DND-41 (cell line): Measurements from ENCODE around the gene GRAMD4.

Experiments used
- ATAC-seq: fragments of 200-7000 bp; cut with Tn5 transposase; 3 replicates; pipeline ENCODE4 v1.9.1; 2021; ENCODE audit warnings: low read depth; ENCODE audit not compliant: insufficient read depth
- DNase-seq: peaks from one replicate; pipeline ENCODE4 v3.0.0-alpha.2; 2020
- H2AFZ ChIP-seq: 2 replicates; pipeline ENCODE4 v1.6.0; 2012; ENCODE audit warnings: low read depth, low read length
- H3K27ac ChIP-seq: 2 replicates; pipeline ENCODE4 v1.5.1; 2012; ENCODE audit warnings: low read length, inconsistent platforms
- H3K27me3 ChIP-seq: fragments of 200-600 bp; sonication (generic); 2 replicates; pipeline ENCODE4 v1.6.0; 2012; ENCODE audit warnings: low read length, mild to moderate bottlenecking, inconsistent platforms; ENCODE audit not compliant: insufficient read depth, poor library complexity
- H3K36me3 ChIP-seq: 2 replicates; pipeline ENCODE4 v1.5.1; 2012; ENCODE audit warnings: low read length, inconsistent platforms; ENCODE audit not compliant: insufficient read depth
- H3K4me1 ChIP-seq: 2 replicates; pipeline ENCODE4 v1.5.1; 2012; ENCODE audit warnings: mild to moderate bottlenecking, low read length; ENCODE audit not compliant: insufficient read depth
- H3K4me2 ChIP-seq: 2 replicates; pipeline ENCODE4 v1.6.0; 2012; ENCODE audit warnings: mild to moderate bottlenecking, moderate library complexity, low read length, inconsistent platforms; ENCODE audit not compliant: insufficient read depth
- H3K4me3 ChIP-seq, 2 experiments: fragments of 200-600 bp in 1 of 2; shearing (Covaris generic) in 1 of 2; 2 replicates each; pipeline ENCODE4 v1.5.1; 2012 to 2016; ENCODE audit warnings: inconsistent platforms in 2 of 2, low read length in 2 of 2, mild to moderate bottlenecking in 2 of 2, low read depth in 1 of 2, moderate library complexity in 1 of 2
- H3K79me2 ChIP-seq: 2 replicates; pipeline ENCODE4 v1.6.0; 2012; ENCODE audit warnings: low read length, inconsistent platforms; ENCODE audit not compliant: insufficient read depth
- H3K9ac ChIP-seq: 2 replicates; pipeline ENCODE4 v1.6.0; 2012; ENCODE audit warnings: low read depth, mild to moderate bottlenecking, inconsistent platforms, low read length, moderate library complexity
- H3K9me3 ChIP-seq: 2 replicates; pipeline ENCODE4 v1.5.1; 2012; ENCODE audit warnings: low read length, moderate library complexity, mild to moderate bottlenecking, inconsistent platforms; ENCODE audit not compliant: insufficient read depth, severe bottlenecking
- H4K20me1 ChIP-seq: 2 replicates; pipeline ENCODE4 v1.6.0; 2012; ENCODE audit warnings: low read length; ENCODE audit not compliant: insufficient read depth
- EZH2 ChIP-seq: IDR thresholded peaks from 3 replicates; pipeline ENCODE4 v1.6.1; 2012; ENCODE audit warnings: borderline replicate concordance, low read depth, mild to moderate bottlenecking, moderate library complexity, low read length, inconsistent platforms; ENCODE audit not compliant: severe bottlenecking
- TF ChIP-seq, protein P1 (sequence below): IDR thresholded peaks from 2 replicates; pipeline ENCODE4 v1.5.1; 2012; ENCODE audit warnings: borderline replicate concordance, low read length, moderate library complexity, mild to moderate bottlenecking; ENCODE audit not compliant: poor library complexity, severe bottlenecking; ENCODE audit errors: extremely low read depth

GRAMD4 gene

DNA sequence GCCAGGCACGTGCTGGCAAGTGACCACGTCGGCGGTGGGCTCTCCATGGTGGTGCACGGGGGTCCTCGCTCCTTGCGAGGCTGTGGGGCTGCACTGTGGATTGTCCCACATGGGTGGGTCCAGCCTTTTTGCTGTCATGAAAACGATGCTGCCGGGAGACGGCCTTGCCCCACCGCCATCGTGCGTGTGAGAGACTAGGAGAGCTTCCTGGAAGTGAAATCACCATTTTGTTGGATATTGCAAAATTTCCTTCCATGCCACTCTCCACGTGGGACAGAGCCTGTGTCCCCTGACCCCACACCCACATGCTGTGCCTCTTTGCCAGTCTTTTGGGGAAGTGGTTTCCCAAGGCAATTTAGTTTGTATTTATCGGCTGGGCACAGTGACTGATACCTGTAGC, 18.2 kb upstream of the GRAMD4 start:
- TF ChIP-seq, protein P1, sequence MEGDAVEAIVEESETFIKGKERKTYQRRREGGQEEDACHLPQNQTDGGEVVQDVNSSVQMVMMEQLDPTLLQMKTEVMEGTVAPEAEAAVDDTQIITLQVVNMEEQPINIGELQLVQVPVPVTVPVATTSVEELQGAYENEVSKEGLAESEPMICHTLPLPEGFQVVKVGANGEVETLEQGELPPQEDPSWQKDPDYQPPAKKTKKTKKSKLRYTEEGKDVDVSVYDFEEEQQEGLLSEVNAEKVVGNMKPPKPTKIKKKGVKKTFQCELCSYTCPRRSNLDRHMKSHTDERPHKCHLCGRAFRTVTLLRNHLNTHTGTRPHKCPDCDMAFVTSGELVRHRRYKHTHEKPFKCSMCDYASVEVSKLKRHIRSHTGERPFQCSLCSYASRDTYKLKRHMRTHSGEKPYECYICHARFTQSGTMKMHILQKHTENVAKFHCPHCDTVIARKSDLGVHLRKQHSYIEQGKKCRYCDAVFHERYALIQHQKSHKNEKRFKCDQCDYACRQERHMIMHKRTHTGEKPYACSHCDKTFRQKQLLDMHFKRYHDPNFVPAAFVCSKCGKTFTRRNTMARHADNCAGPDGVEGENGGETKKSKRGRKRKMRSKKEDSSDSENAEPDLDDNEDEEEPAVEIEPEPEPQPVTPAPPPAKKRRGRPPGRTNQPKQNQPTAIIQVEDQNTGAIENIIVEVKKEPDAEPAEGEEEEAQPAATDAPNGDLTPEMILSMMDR: no peak
- no peak for TF ChIP-seq EZH2
- DNase-seq (no peak), ATAC-seq (no peak)
- Histone ChIP-seq H3K4me2 (no peak overlapping the region; the same call in 1 of the 2 replicates), H3K4me1 (peaks cover 67% of the 10 kb centered on the region), H3K4me3 (no peak overlapping the region), H3K36me3 (peaks cover 6% of the 10 kb centered on the region; the same call in 1 of the 2 replicates), H3K9me3 (no peaks in the 10 kb centered on the region), H3K79me2 (peaks cover 76% of the 10 kb centered on the region), H3K27me3 (no peaks in the 10 kb centered on the region), H2AFZ (no peak overlapping the region), H3K9ac (peak overlapping the region; percentile 30; the same call in 1 of the 2 replicates), H4K20me1 (no peaks in the 10 kb centered on the region), H3K27ac (peak overlapping the region; percentile 75)

DNA sequence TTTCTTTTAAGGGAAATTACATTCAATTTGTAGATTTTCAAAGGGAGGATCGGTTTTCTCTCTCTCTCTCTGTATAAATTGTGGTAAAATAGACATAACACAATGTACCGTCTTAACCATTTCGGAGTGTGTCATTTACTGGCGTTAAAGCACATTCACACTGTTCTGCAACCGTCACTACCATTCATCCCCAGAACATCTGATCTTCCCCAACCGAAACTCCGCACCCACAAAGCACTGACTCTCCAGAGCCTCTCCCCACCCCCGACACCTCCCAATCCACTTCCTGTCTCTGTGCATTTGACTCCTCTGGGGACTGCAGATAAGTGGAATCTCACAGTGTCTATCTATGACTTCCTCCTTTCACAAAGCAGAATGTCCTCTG, 15.9 kb upstream of the GRAMD4 start:
- peaks cover 14% of the 10 kb centered on the region for H3K36me3 ChIP-seq
- DNase-seq (peak; percentile 95), ATAC-seq (peak; percentile 95)
- peak overlapping the region; percentile 99 for H3K27ac ChIP-seq
- H3K4me3 ChIP-seq: peak overlapping the region in 1 of 2 experiments; percentile 46; a peak in 1 of 4 replicates
- no peaks in the 10 kb centered on the region for H4K20me1 ChIP-seq
- H2AFZ ChIP-seq: no peak overlapping the region
- peak overlapping the region; percentile 73 for H3K4me2 ChIP-seq
- no peaks in the 10 kb centered on the region for H3K27me3 ChIP-seq
- peaks cover 75% of the 10 kb centered on the region for H3K4me1 ChIP-seq
- peaks cover 78% of the 10 kb centered on the region for H3K79me2 ChIP-seq
- H3K9ac ChIP-seq: peak overlapping the region; percentile 59
- H3K9me3 ChIP-seq: no peaks in the 10 kb centered on the region
- TF ChIP-seq EZH2: no peak
- TF ChIP-seq, protein P1: no peak

DNA sequence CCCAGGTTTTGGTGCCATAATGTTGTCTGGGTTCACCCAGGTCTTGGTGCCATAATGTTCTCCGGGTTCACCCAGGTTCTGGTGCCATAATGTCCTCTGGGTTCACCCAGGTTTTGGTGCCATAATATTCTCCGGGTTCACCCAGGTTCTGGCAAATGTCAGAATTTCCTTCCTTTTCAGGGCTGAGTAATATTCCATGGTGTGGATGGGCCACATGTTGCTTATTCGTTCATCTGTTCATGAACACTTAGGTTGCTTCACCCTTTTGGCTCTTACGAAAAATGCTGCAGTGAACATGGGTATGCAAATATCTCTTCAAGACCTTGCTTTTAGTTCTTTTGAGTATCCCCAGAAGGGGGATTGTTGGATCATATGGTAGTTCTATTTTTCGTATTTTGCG, 15.1 kb upstream of the GRAMD4 start:
- no peak overlapping the region for H3K4me3 ChIP-seq

More for the DNA sequence above, 15.1 kb upstream of the GRAMD4 start:
- ATAC-seq (no peak), DNase-seq (no peak)
- Histone ChIP-seq H3K79me2 (peaks cover 78% of the 10 kb centered on the region), H3K9me3 (no peaks in the 10 kb centered on the region), H3K36me3 (peaks cover 18% of the 10 kb centered on the region), H3K27me3 (no peaks in the 10 kb centered on the region), H2AFZ (no peak overlapping the region), H3K4me2 (no peak overlapping the region), H4K20me1 (no peaks in the 10 kb centered on the region), H3K9ac (no peak overlapping the region), H3K4me1 (peaks cover 77% of the 10 kb centered on the region), H3K27ac (peak overlapping the region; percentile 85)
- no peak for TF ChIP-seq EZH2
- TF ChIP-seq, protein P1: no peak
